ENCODE results near the gene GRIN1.

Gene GRIN1

DNA sequence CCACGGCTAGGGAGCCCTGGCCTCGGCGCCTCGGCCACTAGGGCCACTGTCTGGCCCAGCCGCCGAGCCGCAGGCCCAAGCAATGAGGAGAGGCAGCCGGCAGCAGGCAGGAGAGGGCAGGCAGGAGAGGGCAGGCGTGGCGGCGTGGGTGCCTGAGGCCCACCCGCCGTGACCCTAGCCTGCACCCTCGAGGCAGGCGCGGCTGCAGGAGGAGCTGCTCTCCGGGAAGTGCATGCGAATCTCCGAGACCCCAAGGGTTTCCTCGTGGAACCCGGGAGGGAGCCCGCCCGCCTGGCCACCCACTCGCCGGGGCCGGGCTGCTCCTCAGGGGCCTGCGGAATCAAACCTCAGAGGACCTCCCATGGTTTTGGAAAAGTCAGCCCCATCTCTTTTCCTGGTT, 9.3 kb downstream of the GRIN1 start:
- TF ChIP-seq, protein P1, sequence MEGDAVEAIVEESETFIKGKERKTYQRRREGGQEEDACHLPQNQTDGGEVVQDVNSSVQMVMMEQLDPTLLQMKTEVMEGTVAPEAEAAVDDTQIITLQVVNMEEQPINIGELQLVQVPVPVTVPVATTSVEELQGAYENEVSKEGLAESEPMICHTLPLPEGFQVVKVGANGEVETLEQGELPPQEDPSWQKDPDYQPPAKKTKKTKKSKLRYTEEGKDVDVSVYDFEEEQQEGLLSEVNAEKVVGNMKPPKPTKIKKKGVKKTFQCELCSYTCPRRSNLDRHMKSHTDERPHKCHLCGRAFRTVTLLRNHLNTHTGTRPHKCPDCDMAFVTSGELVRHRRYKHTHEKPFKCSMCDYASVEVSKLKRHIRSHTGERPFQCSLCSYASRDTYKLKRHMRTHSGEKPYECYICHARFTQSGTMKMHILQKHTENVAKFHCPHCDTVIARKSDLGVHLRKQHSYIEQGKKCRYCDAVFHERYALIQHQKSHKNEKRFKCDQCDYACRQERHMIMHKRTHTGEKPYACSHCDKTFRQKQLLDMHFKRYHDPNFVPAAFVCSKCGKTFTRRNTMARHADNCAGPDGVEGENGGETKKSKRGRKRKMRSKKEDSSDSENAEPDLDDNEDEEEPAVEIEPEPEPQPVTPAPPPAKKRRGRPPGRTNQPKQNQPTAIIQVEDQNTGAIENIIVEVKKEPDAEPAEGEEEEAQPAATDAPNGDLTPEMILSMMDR (IDR thresholded peaks at IDR 0.05; ENCODE audit: insufficient read depth, missing control alignments) = no peak
- no peak for DNase-seq (ENCODE audit: insufficient read length, low spot score)
- no peak for FAIRE-seq

DNA sequence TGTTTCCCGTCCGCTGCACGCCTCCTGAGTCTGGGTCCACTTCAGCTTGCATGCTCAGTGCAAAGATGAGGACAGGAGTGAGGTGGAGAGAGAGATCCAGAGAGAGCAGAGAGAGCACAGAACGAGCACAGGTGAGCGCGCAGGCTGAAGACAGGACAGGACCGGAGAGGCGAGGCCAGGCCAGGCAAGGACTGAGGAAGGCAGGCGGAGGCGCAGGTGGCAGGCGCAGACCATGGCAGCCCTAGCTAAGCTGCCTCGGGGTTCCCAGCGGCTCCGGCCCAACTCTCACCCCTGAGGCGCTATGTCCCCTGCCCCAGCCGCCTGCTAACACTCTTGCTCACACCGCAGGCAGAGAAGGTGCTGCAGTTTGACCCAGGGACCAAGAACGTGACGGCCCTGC, 9.7 kb downstream of the GRIN1 start:
- FAIRE-seq (no peak), DNase-seq (ENCODE audit: insufficient read length, low spot score) (no peak)
- TF ChIP-seq, protein P1 (IDR thresholded peaks at IDR 0.05; ENCODE audit: insufficient read depth, missing control alignments) = no peak

DNA sequence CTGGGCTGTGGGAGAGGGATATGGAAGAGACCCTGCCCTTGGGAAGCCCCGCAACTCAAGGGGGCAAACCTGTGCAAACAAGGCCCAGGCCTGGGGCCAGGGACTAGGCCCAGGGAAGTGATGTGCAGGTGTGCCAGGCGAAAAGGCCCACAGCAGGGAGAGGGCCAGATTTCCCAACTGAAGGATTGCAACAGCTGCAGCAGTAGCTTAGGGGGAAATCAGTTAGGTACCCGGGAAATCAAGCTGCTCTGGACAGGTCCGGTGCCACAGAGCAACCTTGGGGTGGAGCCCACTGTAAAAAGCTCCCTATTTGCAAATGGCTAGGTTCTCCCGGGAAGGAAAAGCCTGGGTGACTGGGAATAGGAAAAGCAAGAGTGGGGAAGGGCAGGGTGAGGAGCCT, 10.4 kb downstream of the GRIN1 start:
- FAIRE-seq = no peak
- TF ChIP-seq, protein P1 (IDR thresholded peaks at IDR 0.05; ENCODE audit: insufficient read depth, missing control alignments) = no peak
- no peak for DNase-seq (ENCODE audit: insufficient read length, low spot score)

DNA sequence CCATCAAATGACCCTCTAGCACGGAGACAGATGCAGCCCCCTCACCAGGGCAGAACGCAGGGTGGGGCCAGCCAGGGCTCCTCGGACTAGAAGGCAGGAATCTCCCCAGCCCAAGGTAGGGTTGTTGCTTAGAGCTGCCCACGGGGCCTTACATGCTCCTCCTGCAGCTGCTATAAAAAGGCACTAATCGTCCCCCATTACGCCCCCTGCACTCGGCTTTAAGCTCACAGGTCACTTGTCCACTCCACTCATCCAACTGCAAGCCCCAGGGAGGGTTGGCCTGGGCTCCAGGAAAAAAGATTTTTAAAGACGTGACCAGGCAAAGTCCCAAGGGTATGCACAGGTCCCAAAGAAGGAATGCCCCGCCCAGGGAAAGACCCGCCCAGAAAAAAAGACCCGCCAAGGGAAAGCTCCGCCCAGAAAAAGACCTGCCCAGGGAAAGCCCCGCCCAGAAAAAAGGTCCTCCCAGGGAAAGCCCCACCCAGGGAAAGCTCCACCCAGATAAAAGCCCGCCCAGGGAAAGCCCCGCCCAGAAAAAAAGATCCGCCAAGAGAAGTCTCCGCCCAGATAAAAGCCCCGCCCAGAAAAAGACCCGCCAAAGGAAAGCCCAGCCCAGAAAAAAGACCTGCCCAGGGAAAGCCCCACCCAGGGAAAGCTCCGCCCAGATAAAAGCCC, 11.1 kb downstream of the GRIN1 start:
- FAIRE-seq = no peak

DNA sequence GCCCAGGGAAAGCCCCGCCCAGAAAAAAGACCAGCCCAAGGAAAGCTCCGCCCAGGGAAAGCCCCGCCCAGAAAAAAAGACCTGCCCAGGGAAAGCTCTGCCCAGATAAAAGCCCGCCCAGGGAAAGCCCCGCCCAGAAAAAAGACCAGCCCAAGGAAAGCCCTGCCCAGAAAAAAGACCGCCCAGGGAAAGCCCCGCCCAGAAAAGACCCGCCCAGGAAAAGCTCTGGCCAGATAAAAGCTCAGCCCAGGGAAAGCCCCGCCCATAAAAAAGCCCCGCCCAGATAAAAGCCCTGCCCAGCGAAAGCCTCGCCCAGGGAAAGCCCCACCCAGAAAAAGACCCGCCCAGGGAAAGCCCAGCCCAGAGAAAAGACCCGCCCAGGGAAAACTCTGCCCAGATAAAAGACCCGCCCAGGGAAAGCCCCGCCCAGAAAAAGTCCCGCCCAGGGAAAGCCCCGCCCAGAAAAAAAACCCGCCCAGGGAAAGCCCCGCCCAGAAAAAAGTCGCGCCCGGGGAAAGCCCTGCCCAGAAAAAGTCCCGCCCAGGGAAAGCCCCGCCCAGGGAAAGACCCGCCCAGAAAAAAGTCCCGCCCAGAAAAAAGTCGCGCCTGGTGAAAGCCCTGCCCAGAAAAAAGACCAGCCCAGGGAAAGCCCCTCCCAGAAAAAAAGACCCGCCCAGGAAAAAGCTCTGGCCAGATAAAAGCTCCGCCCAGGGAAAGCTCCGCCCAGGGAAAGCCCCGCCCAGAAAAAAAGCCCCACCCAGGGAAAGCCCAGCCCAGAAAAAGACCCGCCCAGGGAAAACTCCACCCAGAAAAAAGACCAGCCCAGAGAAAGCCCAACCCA, 11.9 kb downstream of the GRIN1 start:
- TF ChIP-seq, protein P1 (IDR thresholded peaks at IDR 0.05; ENCODE audit: insufficient read depth, missing control alignments) = no peak
- FAIRE-seq = no peak
- no peak for DNase-seq (ENCODE audit: insufficient read length, low spot score)

More for the DNA sequence above, 11.1 kb downstream of the GRIN1 start:
- DNase-seq (ENCODE audit: insufficient read length, low spot score) = no peak
- TF ChIP-seq, protein P1 (IDR thresholded peaks at IDR 0.05; ENCODE audit: insufficient read depth, missing control alignments) = no peak

DNA sequence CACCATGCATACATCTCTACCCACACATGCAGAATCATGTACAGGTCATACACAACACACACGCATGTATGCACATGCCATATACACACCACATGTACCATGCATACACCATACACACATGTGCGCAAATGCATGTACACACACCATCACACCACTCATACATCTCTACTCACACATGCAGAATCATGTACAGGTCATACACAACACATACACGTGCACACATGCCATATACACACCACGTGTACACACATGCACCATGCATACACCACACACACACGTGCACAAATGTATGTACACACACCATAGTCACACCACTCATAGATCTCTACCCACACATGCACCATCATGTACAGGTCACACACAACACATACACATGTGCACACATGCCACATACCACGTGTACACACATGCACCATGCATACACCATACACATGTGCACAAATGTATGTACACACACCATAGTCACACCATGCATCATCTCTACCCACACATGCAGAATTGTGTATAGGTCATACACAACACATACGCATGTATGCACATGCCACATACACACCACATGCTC, 14.0 kb downstream of the GRIN1 start:
- peak; percentile 53 for FAIRE-seq
- TF ChIP-seq, protein P1 (IDR thresholded peaks at IDR 0.05; ENCODE audit: insufficient read depth, missing control alignments) = no peak
- no peak for DNase-seq (ENCODE audit: insufficient read length, low spot score)

Measured in D721Med (cell line).